GM19240 (cell line): Measurements from ENCODE around the gene CSNK1D.

Experiments used
- DNase-seq: peaks from one replicate; pipeline ENCODE4 v3.0.0; 2011; ENCODE audit warnings: low spot score; ENCODE audit not compliant: insufficient read length

CSNK1D gene

GRCh38 chr17:82273327-82274133 is at the start of gene CSNK1D:
Gene CSNK1D (minus strand): TSS chr17:82273700. CDS start chr17:82273381, 319 bp downstream.
- DNase-seq = peak; percentile 96

GRCh38 chr17:82322526-82323453 is 49.3 kb upstream of the CSNK1D start:
- DNase-seq = no peak

DNA sequence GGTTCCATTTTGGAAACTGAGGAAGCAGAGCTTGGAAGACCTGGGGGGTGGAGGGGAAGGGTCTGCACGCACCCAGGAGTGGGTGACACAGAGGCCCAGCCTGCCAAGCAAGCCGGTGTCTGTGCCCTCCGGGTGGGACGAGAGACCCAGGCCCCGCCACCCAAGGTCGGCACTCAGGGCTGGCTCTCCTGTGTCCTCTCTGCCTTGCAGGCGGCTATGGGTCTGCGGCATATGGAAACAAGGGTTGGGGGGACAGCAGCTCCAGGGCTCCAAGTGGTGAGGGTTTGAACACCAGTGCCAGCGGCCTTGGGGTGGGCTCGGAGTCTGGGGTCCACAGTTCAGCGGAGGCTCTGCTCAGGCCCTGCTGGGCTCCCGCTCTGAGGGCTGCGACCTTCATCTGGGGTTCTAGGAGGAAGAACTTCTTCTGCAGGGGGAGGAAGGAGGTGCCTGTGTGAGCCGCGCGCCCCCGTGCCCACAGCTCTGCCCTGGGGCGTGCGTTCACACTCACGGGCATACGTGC is 48.5 kb upstream of the CSNK1D start:
- DNase-seq = no peak

DNA sequence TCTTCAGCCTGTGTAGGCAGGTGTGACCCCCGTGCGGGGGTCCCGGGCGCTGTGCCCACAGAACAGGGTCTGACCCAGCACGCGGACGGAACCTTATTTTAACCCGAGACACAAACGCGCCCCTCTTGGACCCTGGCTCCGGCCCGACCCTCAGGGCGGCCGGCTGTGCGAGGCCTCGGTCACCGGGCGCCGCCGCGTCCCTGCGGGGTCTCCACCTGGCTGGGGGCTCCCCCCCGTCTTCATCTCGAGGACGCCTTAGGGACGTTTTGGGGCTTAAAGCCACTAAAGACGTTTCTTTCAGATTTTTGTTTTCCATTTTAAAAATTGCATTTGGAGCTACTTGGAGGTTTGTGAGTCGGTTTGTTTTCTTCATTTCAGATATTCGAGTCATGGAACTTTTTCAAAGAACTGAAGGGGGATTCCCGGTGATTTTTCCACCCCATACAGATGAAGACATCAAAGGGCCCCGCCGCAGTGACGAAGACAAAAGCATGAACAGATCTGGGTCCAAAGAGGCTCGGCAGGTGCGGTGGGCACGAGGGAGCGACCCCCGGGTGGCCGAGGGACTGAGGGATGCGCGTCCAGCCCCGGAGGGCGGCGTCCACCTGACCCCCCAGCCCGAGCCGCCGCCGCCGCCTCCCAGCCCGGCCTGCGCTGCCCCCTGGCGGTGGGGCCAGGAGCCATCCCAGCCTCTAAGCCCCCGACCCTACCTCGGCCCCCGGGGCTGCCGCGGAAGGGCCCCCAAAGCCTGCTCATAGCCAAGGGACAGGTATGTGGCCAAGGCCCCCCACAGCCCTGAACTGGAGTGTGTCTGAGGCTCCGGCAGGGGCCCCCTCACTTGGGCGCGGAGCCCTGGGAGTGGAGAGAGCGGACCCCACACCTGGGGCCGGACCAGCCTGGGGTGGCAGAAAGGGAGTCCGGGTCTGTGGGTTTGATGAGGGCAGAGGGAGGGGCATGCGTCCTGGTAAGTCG is 47.7 kb upstream of the CSNK1D start:
- DNase-seq = no peak

DNA sequence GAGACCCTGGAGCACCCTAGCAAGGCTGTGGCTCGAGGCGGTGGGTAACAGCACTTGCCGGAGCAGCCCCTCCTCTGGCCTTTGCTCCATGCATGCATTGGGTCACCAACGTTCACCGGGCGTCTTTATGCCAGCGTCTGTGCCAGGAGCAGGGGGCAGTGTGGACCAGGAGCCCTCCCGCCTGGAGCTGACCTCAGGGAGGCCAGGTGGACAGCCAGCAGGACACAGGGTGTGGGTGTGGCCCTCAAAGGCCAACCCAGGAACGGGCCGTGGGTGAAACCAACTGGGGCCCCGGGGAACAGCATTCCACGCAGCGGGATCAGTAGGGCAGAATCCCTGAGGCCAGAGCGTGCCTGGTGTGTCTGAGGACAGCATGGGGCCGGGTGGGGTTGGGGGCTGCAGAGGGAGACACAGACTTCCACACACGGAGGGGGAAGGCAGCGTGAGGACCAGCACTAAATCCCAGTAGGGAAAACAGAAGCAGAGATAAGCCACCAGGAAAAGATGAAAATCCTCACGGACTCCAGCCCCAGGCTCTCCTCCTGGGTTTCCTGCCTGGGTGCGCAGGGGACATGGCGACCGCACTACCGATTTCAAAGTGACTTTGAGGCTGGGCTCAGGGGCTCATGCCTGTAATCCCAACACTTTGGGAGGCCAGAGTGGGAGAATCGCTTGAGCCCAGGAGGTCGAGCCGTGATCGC is 46.8 kb upstream of the CSNK1D start:
- no peak for DNase-seq

- DNase-seq = no peak
Observed at GRCh38 chr17:82319619-82320062, 46.1 kb upstream of the CSNK1D start.

DNA sequence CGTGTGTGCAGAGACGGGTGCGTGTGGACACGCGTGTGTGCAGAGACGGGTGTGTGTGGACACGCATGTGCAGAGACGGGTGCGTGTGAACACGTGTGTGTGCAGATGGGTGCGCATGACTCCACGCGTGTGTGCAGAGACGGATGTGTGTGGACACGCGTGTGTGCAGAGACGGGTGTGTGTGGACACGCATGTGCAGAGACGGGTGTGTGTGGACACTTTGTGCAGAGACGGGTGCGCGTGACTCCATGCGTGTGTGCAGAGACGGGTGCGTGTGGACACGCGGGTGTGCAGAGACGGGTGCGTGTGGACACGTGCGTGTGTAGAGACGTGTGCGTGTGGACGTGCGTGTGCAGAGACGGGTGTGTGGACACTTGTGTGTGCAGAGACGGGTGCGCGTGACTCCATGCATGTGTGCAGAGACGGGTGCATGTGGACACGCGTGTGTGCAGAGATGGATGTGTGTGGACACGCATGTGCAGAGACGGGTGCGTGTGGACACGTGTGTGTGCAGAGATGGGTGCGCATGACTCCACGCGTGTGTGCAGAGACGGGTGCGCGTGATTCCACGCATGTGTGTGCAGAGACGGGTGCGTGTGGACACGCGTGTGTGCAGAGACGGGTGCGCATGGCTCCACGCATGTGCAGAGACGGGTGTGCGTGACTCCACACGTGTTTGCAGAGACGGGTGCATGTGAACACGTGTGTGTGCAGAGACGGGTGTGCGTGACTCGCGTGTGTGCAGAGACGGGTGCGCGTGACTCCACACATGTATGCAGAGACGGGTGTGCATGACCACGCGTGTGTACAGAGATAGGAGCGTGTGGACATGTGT is 45.5 kb upstream of the CSNK1D start:
- DNase-seq = no peak

DNA sequence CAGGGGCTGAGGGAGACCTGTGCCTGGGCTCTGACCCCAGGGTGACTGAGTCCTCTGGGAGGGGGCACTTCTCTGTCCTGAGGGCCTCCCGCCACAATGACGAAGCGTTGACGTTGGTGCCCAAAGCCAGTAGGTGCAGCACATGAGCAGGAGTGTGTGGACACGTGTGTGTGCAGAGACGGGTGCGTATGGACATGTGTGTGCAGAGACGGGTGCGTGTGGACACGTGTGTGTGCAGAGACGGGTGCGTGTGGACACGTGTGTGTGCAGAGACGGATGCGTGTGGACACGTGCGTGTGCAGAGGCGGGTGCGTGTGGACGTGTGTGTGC is 44.6 kb upstream of the CSNK1D start:
- no peak for DNase-seq

DNA sequence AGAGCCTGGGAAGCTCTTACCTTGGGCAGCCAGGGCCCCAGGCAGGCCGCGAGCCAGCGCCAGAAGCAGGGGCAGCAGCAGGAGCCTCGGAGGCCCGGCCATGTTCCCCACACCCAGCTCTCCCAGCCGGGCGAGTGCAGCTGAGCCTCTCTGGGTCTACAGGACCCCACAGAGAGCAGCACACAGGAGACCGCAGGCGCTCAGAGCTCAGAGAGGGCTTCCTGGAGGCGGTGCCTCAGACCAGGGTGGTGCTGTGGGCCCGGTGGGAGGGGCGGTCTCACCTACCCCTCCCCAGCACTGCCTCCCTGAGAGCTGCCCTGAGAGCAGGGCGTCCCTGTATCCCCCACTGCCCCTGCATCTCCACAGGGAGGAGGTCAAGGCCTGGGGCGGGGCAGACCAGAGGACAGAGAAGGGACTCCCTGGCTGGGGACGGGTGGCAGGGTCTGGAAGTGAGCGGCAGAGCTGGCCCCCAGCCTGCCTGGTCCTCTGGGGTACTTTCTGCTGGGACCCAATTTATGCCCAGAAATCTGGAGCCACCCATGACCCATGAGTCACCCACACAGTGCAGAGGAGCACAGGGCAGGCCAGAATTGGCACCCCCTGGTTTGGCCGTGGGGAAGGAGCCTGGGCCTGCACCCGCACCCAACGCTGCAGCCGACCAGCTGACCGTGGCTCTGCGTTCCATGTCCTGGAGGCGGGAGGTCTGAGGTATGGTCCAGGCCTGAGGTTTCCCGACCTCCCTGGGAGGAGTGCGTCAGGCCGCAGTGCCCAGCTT is 44.1 kb upstream of the CSNK1D start, which contains the start of gene CD7:
CD7 (minus strand) TSS at position 215 of the 775 bp plus-strand sequence; CDS start at position 102, 113 bp downstream.
- no peak for DNase-seq

DNA sequence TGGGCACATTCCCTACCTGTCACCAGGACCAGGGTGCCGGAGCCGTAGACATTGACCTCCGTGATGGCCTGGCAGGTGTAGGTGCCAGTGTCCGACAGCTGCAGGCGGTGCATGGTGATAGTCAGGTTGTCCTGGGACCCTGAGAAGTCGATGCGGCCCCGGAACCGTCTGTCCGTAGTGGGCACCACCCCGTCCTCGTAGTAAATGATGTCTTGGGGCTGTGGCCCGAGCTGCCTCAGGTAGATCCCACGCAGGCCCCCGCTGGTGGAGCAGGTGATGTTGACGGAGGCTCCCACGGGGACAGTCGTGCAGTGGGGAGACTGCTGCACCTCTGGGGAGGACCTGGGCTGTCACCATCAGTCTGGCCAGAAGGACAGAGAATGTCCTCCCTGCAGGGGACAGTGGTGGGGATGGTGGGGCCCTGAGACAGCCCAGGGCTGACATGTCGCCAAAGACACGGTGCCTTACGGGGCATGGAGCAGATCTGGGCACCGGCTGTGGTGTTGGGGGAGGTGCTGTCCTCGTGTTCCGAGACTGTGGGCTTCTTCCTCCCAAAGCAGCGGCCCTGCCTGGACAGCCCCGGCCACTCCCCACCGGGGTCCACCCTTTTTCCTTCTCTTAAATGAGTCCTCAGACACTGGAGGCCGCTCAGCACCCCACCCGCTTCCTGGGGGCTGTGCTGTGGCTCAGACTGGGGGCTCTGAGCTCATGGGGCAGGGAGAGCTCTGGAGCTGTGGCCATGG is 43.3 kb upstream of the CSNK1D start:
- no peak for DNase-seq

- DNase-seq = no peak
Observed at GRCh38 chr17:82315703-82316358, 42.3 kb upstream of the CSNK1D start.

- DNase-seq = no peak
Observed at GRCh38 chr17:82314727-82315605, 41.5 kb upstream of the CSNK1D start.

GRCh38 chr17:82314012-82314726 is 40.7 kb upstream of the CSNK1D start:
- DNase-seq = no peak

DNA sequence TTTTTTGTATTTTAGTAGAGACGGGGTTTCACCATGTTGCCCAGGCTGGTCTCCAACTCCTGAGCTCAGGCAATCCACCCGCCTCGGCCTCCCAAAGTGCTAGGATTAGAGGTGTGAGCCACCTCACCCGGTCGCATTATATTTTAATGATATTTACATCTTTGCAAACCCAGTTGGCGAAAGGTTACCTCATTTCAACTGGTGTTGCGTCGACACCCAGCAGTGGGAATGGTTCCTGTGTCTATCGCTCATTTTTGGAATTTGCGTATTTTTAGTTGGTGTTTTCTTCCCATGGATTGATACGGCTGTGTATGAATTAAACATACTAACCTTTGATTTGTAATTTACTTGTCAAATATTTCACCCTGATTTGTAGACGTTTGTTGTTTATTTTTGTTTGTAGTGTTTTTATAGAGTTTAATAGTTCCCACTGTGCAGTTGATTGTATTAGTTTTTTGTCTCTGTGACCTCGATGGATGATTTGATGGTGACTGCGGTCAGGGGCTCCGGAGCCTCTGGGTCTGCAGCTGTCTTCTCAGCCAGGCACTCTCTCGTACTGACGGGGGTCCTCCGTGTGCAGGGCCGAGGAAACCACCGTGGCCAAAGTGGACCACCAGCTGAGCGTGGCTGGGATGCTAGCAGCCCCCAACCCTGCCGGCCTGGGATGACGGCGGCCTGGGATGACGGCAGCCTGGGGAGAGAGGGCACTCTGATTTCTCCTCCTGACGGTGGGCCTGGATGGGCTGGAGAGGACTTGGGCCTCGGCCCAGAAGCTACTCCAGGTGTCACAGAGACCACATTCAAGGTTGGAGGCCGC is 39.9 kb upstream of the CSNK1D start:
- no peak for DNase-seq

GRCh38 chr17:82311971-82312370 is 38.5 kb upstream of the CSNK1D start:
- no peak for DNase-seq
